Ishikawa (cell line): ENCODE data around the gene RABGAP1L.

Source experiments
- CEBPB ChIP-seq: IDR thresholded peaks from 2 replicates; pipeline ENCODE4 v1.6.1; 2012
- CREB1 ChIP-seq: IDR thresholded peaks from 2 replicates; pipeline ENCODE4 v1.6.1; 2012; ENCODE audit warnings: low read depth
- EGR1 ChIP-seq: IDR thresholded peaks from 2 replicates; pipeline ENCODE4 v1.6.1; 2012
- EP300 ChIP-seq: IDR thresholded peaks from 2 replicates; pipeline ENCODE4 v1.6.1; 2012; ENCODE audit warnings: borderline replicate concordance
- FOXM1 ChIP-seq: IDR thresholded peaks from 2 replicates; pipeline ENCODE4 v1.6.1; 2012; ENCODE audit warnings: low read depth, borderline replicate concordance
- MAX ChIP-seq: IDR thresholded peaks from 2 replicates; pipeline ENCODE4 v1.6.1; 2012
- NFIC ChIP-seq: IDR thresholded peaks from 2 replicates; pipeline ENCODE4 v1.6.1; 2012
- RAD21 ChIP-seq: IDR thresholded peaks from 2 replicates; pipeline ENCODE4 v1.6.1; 2012; ENCODE audit warnings: low read depth
- TAF1 ChIP-seq: IDR thresholded peaks from 2 replicates; pipeline ENCODE4 v1.6.1; 2012; ENCODE audit warnings: low read depth, mild to moderate bottlenecking
- TCF12 ChIP-seq: IDR thresholded peaks from 2 replicates; pipeline ENCODE4 v1.6.1; 2012; ENCODE audit warnings: low read depth
- TEAD4 ChIP-seq: IDR thresholded peaks from 2 replicates; pipeline ENCODE4 v1.6.1; 2012
- USF1 ChIP-seq: IDR thresholded peaks from 2 replicates; pipeline ENCODE4 v1.6.1; 2012
- YY1 ChIP-seq: IDR thresholded peaks from 2 replicates; pipeline ENCODE4 v1.6.1; 2012; ENCODE audit warnings: low read depth
- ZBTB7A ChIP-seq: IDR thresholded peaks from 2 replicates; pipeline ENCODE4 v1.6.1; 2012; ENCODE audit warnings: low read depth
- TF ChIP-seq, protein P1 (sequence below): IDR thresholded peaks from 2 replicates; pipeline ENCODE4 v1.6.1; 2012; ENCODE audit warnings: low read depth, mild to moderate bottlenecking

RABGAP1L gene

GRCh38 chr1:174818951-174819350, 659.6 kb downstream of the RABGAP1L start:
- TF ChIP-seq CEBPB (no peak), USF1 (no peak), TCF12 (no peak), TAF1 (no peak), FOXM1 (no peak), MAX (no peak), RAD21 (no peak), EGR1 (no peak)

GRCh38 chr1:174819596-174819995, 660.3 kb downstream of the RABGAP1L start:
- no peak for TF ChIP-seq MAX
- TF ChIP-seq CEBPB: no peak
- no peak for TF ChIP-seq ZBTB7A

GRCh38 chr1:174825127-174825526, 665.8 kb downstream of the RABGAP1L start:
- TF ChIP-seq, protein P1, sequence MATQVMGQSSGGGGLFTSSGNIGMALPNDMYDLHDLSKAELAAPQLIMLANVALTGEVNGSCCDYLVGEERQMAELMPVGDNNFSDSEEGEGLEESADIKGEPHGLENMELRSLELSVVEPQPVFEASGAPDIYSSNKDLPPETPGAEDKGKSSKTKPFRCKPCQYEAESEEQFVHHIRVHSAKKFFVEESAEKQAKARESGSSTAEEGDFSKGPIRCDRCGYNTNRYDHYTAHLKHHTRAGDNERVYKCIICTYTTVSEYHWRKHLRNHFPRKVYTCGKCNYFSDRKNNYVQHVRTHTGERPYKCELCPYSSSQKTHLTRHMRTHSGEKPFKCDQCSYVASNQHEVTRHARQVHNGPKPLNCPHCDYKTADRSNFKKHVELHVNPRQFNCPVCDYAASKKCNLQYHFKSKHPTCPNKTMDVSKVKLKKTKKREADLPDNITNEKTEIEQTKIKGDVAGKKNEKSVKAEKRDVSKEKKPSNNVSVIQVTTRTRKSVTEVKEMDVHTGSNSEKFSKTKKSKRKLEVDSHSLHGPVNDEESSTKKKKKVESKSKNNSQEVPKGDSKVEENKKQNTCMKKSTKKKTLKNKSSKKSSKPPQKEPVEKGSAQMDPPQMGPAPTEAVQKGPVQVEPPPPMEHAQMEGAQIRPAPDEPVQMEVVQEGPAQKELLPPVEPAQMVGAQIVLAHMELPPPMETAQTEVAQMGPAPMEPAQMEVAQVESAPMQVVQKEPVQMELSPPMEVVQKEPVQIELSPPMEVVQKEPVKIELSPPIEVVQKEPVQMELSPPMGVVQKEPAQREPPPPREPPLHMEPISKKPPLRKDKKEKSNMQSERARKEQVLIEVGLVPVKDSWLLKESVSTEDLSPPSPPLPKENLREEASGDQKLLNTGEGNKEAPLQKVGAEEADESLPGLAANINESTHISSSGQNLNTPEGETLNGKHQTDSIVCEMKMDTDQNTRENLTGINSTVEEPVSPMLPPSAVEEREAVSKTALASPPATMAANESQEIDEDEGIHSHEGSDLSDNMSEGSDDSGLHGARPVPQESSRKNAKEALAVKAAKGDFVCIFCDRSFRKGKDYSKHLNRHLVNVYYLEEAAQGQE: no peak
- TF ChIP-seq FOXM1 (no peak), TEAD4 (no peak), TAF1 (no peak), ZBTB7A (no peak), USF1 (no peak), EP300 (no peak), RAD21 (no peak), TCF12 (no peak), YY1 (no peak), NFIC (no peak), CREB1 (no peak), MAX (no peak), CEBPB (no peak), EGR1 (no peak)

- TF ChIP-seq TEAD4 (no peak), EGR1 (no peak), NFIC (no peak)
Measured at GRCh38 chr1:174825806-174826205, 666.5 kb downstream of the RABGAP1L start.

- TF ChIP-seq TCF12 (no peak), EGR1 (no peak), YY1 (no peak), MAX (no peak), CREB1 (no peak), RAD21 (no peak), FOXM1 (no peak), NFIC (no peak), TAF1 (no peak), CEBPB (no peak), USF1 (no peak), EP300 (no peak), TEAD4 (no peak), ZBTB7A (no peak)
- TF ChIP-seq, protein P1: no peak
Measured at GRCh38 chr1:174828264-174828663, 668.9 kb downstream of the RABGAP1L start.

GRCh38 chr1:174829990-174830389, 670.7 kb downstream of the RABGAP1L start:
- TF ChIP-seq NFIC: no peak
- TF ChIP-seq EGR1: no peak
- no peak for TF ChIP-seq CREB1
- no peak for TF ChIP-seq FOXM1
- no peak for TF ChIP-seq TAF1
- no peak for TF ChIP-seq MAX
- TF ChIP-seq EP300: no peak
- no peak for TF ChIP-seq CEBPB
- TF ChIP-seq, protein P1: no peak
- no peak for TF ChIP-seq TEAD4
